ENCODE data around the gene TMED1. TPM values are rescaled to one million over a fixed set of nuclear protein-coding genes. Genes with fewer than 3 reads are reported as not detected.

TMED1 gene
- total RNA-seq, 1 donor from 2014 or later, result 27.0 TPM

DNA sequence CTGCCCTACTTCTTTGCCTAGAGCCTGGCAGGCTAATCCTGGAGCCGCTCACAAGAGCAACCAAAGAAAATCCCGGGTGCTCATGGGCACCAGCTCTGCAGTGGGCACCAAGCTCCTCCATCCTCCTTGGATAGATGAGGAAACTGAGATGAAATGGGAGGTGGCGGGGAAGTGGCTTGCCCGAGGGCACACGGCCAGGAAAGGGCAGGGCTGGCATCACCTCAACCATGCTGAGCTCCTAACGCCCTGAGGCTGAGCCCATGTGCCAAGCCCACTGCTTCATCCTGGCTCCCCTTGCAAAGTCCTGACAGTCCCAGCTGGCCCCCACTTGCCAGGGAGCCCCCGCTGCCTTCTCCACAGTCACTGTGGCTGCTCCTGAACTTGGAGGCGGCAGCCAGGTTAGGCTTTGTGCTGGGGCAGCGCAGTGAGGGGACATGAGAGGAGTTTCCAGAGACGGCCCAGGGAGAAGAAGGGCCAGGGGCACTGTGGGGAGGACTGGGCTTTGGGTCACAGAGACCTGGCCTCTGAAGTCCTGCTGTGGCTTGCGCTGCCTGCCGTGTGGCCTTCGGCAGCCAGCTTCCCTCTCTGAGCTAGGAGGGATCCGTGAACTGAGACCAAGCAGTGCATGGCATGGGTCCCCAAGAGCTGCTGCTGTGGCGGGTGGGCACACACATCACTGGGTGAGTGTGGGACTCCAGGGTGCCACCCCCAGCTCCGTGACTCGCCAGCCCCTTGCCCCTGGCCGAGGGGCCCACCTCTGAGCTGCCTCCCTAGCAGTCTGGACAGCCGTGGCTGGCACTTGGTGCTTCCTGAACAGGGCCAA is 17.5 kb downstream of the TMED1 start:
- H3K4me3 ChIP-seq (ENCODE audit: insufficient read depth, low read depth, low read length), result no peak overlapping the region
- Mint-ChIP-seq H3K9me3 (ENCODE audit: unreplicated experiment) (no peaks in the 10 kb centered on the region), H3K27me3 (ENCODE audit: low read depth, unreplicated experiment) (no peaks in the 10 kb centered on the region), H3K36me3 (ENCODE audit: low read depth, unreplicated experiment) (peaks cover 24% of the 10 kb centered on the region), H3K4me1 (ENCODE audit: low read depth, unreplicated experiment) (peaks cover 9% of the 10 kb centered on the region), H3K27ac (ENCODE audit: unreplicated experiment) (no peak overlapping the region), H3K4me3 (ENCODE audit: unreplicated experiment) (no peak overlapping the region)
- H2AFZ ChIP-seq (ENCODE audit: low read depth, low read length), result no peak overlapping the region
- no peaks in the 10 kb centered on the region for H3K27me3 ChIP-seq (ENCODE audit: insufficient read depth, low read length)
- H3K36me3 ChIP-seq (ENCODE audit: insufficient read depth, low read length), result peaks cover 13% of the 10 kb centered on the region
- H3K27ac ChIP-seq (ENCODE audit: low read depth, low read length), result peak overlapping the region; percentile 76
- FAIRE-seq (no peak), DNase-seq (ENCODE audit: low read depth) (no peak)
- peak overlapping the region; percentile 79 for H3K4me2 ChIP-seq (ENCODE audit: low read length)
- H4K20me1 ChIP-seq (ENCODE audit: insufficient read depth, low read length), result no peaks in the 10 kb centered on the region
- no peaks in the 10 kb centered on the region for H3K9me3 ChIP-seq (ENCODE audit: insufficient read depth, low read depth, low read length)
- H3K4me1 ChIP-seq (ENCODE audit: insufficient read depth, low read length), result peaks cover 26% of the 10 kb centered on the region
- H3K79me2 ChIP-seq (ENCODE audit: insufficient read depth, low read length), result peaks cover 30% of the 10 kb centered on the region
- peak overlapping the region; percentile 39 for H3K9ac ChIP-seq (ENCODE audit: low read length)
- no peak for TF ChIP-seq EZH2 (IDR thresholded peaks at IDR 0.05; ENCODE audit: insufficient read depth, low read length)
- TF ChIP-seq, protein P1, sequence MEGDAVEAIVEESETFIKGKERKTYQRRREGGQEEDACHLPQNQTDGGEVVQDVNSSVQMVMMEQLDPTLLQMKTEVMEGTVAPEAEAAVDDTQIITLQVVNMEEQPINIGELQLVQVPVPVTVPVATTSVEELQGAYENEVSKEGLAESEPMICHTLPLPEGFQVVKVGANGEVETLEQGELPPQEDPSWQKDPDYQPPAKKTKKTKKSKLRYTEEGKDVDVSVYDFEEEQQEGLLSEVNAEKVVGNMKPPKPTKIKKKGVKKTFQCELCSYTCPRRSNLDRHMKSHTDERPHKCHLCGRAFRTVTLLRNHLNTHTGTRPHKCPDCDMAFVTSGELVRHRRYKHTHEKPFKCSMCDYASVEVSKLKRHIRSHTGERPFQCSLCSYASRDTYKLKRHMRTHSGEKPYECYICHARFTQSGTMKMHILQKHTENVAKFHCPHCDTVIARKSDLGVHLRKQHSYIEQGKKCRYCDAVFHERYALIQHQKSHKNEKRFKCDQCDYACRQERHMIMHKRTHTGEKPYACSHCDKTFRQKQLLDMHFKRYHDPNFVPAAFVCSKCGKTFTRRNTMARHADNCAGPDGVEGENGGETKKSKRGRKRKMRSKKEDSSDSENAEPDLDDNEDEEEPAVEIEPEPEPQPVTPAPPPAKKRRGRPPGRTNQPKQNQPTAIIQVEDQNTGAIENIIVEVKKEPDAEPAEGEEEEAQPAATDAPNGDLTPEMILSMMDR (IDR thresholded peaks at IDR 0.05; ENCODE audit: insufficient read depth, low read depth, low read length), result no peak

DNA sequence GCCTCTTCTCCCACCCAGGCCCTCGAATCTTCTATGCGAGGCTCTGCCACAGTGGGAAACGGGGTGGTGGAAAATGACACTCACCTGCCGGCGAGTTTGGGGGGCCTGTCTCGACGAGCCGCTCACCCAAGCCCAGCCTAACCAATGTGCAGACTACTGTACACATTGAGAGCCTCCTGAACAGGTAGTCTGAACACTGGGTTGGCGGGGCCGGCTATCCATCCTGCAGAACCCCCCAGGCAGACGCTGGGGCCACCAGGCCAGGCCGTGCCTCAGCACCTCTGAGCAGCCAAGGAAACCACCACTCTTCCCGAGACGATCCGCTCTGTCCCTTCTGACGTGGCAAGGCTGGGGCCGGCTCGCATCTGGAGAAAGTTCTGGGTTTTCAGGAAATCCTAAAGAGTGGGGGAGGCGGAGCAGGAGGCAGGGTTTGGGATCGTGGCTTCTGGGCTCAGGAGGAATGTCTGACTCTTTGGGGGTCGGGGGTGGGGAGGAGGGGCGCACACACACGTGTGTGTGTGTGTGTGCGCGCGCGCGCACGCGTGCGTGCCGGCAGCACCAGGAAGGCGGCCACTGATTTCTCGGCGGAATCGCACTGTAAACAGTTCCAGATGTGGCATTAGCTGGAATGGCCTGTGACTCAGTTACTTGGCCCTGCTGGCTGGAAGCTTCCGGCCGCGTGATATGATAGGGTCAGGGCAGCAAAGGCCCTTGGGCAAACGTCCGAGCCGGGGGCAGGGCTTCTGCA is 18.5 kb downstream of the TMED1 start:
- Mint-ChIP-seq H3K4me1 (ENCODE audit: low read depth, unreplicated experiment) (peaks cover 15% of the 10 kb centered on the region), H3K4me3 (ENCODE audit: unreplicated experiment) (no peak overlapping the region), H3K27ac (ENCODE audit: unreplicated experiment) (no peak overlapping the region), H3K36me3 (ENCODE audit: low read depth, unreplicated experiment) (peaks cover 29% of the 10 kb centered on the region), H3K27me3 (ENCODE audit: low read depth, unreplicated experiment) (no peaks in the 10 kb centered on the region), H3K9me3 (ENCODE audit: unreplicated experiment) (no peaks in the 10 kb centered on the region)
- FAIRE-seq (no peak), DNase-seq (ENCODE audit: low read depth) (peak; percentile 84)
- Histone ChIP-seq H3K27me3 (ENCODE audit: insufficient read depth, low read length) (no peaks in the 10 kb centered on the region), H3K4me2 (ENCODE audit: low read length) (peak overlapping the region; percentile 79), H3K79me2 (ENCODE audit: insufficient read depth, low read length) (peaks cover 30% of the 10 kb centered on the region), H3K36me3 (ENCODE audit: insufficient read depth, low read length) (peaks cover 13% of the 10 kb centered on the region), H4K20me1 (ENCODE audit: insufficient read depth, low read length) (no peaks in the 10 kb centered on the region), H3K9me3 (ENCODE audit: insufficient read depth, low read depth, low read length) (no peaks in the 10 kb centered on the region), H3K9ac (ENCODE audit: low read length) (peak overlapping the region; percentile 83), H3K27ac (ENCODE audit: low read depth, low read length) (peak overlapping the region; percentile 92), H3K4me3 (ENCODE audit: insufficient read depth, low read depth, low read length) (peak overlapping the region; percentile 57), H2AFZ (ENCODE audit: low read depth, low read length) (no peak overlapping the region), H3K4me1 (ENCODE audit: insufficient read depth, low read length) (peaks cover 36% of the 10 kb centered on the region)
- no peak for TF ChIP-seq EZH2 (IDR thresholded peaks at IDR 0.05; ENCODE audit: insufficient read depth, low read length)
- TF ChIP-seq, protein P1 (IDR thresholded peaks at IDR 0.05; ENCODE audit: insufficient read depth, low read depth, low read length), result no peak

Data from astrocyte (in vitro differentiated cells and primary cell).